HPDE6-E6E7 (cell line): Measurements from ENCODE around the gene CDKN1B.

Source experiments
- DNase-seq: peaks from one replicate; pipeline ENCODE4 v3.0.0; 2011; ENCODE audit warnings: missing footprints; ENCODE audit errors: extremely low spot score

The CDKN1B gene

GRCh38 chr12:12759234-12759915, 42.2 kb downstream of the CDKN1B start:
- no peak for DNase-seq

GRCh38 chr12:12764824-12765223, 47.7 kb downstream of the CDKN1B start:
- no peak for DNase-seq

- no peak for DNase-seq
These were observed 53.1 kb downstream of the CDKN1B start for GRCh38 chr12:12770262-12770661.
